NOMO-1 (cell line): Measurements from ENCODE around the gene CNBP.

ENCODE experiments used
- DNase-seq, 2 experiments: peaks; one replicate each; lab custom pipeline; 2025; ENCODE audit not compliant: unreplicated experiment in 2 of 2; lab: John Stamatoyannopoulos, UW

Gene CNBP

GRCh38 chr3:129132097-129132866 is 51.4 kb downstream of the CNBP start:
- DNase-seq: no peak

DNA sequence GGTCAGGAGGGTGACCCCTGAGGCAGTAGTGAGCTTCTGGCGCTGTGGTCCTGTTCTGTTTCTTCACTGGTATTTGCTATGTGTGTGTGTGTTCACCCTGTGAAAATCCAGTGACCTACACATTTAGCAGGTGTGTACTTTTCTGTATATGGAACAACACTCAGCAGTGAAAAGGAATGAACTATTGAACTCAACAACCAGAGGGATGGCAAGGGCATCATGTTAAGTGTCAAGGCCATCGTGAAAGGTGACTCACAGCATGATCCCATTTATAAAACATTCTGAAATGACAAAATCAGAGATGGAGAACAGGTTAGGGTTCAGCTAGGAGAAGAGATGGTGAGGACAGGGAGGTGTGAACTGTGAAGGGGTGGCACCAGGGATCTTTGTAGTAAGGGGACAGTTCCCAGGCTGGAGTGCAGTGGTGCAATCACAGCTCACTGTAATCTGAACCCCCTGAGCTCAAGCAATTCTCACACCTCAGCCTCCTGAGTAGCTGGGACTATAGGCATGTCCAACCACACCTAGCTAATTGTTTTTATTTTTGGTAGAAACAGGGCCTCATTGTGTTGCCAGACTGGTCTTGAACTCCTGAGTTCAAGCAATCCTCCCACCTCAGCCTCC is 52.1 kb downstream of the CNBP start:
- no peak for DNase-seq

GRCh38 chr3:129130291-129130813 is 53.3 kb downstream of the CNBP start:
- DNase-seq: no peak

GRCh38 chr3:129128357-129129155 is 55.1 kb downstream of the CNBP start:
- no peak for DNase-seq

DNA sequence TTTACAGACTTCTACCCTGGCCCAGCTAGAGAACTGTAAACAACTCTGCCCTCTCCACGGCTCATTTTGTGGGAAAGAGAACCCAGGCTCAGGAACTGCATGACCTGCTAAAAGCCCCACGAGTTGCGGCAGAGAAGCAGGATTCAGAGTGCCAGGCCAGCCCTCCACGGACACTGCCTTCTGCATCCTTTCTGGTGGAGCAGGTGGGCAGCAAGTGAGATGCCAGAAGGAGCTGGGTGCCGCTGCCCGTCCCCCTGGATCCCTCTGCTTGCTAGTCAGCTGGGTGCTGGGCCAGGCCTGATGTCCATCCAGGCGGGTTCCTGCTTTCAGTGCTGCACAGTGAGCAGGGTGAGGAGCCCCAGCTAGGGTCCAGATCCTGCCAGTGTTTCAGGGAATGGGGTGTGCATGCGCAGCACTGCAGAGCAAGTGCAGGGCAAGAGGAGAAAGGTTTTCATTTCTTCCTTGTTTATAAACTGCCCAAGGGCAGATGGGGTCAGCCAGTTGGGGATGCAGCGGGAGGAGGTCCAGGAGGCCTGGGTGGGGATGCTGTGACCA is 56.9 kb downstream of the CNBP start:
- DNase-seq: no peak

DNA sequence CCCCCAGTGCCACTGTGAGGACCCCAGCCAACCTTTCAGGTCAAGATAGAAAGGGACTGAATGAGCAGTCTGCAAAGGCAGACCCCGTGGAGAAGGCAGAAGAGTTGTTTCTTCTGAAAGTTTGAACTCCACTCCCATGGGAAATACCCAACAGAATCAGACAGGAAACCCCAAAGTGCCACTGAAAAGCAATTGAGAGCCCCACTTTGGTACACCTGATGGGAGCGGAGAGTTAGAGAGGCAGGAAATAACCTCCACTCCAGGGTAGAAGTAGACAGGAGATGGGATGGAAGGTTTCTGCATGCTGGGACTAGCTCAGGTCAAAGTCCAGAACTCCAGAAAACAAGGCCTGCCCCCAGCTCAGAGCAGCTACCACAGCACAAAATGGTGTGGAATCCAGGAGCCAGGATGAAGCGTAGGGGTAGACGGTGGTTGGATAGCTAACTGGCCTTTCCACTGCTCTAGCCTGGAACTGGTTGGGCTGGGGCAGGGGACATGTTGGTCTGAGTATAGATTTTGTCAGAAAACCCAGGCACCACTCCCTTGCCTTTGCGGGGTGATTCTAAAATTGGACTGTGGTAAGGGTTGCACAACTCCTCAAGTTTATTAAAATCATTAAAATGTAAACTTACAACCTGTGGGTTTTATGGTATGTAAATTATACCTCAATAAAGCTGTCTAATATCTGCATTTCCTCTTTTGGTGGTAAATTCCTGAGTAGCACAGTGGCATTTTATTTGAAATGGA is 60.2 kb downstream of the CNBP start:
- peak; percentile 87 to 98 for DNase-seq

DNA sequence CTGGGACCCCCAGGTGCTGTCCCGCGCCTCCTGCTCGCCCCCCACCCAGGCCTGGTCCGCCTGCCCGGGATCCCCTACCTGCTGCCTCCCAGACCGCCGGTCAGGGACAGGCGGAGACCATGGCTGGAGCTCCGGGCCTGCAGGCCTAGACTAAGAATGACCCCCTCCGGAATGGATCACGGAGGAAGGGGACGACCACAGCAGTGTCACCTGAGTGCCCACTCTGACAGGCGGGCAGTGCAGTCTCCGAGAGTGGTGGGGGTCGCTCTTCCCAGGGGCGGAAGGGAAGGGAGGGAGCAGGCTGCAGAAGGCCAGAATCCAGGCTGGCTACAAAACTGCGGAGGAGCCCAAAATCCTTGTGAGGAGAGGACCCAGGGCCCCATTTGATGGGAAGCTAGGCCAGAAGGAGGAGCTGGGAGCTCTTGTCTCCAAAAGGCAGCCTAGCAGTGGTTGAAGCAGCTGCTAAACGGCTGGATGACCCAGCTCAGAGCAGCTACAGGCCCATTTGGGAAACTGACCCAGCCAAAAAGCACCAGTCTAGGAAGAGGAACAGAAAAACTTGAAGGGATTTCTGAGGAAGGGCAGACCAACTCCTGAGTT is 61.2 kb downstream of the CNBP start:
- DNase-seq: peak in 1 of 2 experiments; percentile 9

DNA sequence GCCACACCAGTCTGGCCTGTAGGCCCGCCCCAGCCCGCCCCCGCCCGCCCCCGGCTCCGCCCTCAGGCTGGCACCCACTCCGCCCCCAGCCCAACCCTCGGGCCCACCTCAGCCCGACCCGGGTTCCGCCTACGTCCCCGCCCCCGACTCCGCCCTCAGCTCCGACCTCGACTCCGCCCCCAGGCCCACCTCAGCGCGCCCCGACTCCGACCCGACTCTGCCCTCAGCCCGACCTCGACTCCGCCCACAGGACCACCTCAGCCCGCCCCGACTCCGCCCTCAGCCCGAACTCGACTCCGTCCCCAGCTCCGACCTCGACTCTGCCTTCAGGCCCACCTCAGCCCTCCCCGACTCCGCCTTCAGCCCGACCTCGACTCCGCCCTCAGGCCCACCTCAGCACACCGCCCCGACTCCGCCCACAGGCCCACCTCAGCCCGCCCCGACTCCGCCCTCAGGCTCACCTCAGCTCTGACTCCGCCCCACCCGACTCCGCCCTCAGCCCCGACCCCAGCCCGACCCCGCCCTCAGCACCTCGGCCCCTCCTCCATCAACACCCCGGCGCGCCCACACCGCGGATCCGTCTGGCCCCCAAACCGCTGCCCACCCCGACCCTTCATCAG is 61.8 kb downstream of the CNBP start, which contains the start of gene RAB43:
Gene RAB43 (minus strand): TSS at position 13 of the 620 bp plus-strand sequence. CDS start 315 bp downstream, outside the sequence.
- DNase-seq: peak; percentile 38 to 71

DNA sequence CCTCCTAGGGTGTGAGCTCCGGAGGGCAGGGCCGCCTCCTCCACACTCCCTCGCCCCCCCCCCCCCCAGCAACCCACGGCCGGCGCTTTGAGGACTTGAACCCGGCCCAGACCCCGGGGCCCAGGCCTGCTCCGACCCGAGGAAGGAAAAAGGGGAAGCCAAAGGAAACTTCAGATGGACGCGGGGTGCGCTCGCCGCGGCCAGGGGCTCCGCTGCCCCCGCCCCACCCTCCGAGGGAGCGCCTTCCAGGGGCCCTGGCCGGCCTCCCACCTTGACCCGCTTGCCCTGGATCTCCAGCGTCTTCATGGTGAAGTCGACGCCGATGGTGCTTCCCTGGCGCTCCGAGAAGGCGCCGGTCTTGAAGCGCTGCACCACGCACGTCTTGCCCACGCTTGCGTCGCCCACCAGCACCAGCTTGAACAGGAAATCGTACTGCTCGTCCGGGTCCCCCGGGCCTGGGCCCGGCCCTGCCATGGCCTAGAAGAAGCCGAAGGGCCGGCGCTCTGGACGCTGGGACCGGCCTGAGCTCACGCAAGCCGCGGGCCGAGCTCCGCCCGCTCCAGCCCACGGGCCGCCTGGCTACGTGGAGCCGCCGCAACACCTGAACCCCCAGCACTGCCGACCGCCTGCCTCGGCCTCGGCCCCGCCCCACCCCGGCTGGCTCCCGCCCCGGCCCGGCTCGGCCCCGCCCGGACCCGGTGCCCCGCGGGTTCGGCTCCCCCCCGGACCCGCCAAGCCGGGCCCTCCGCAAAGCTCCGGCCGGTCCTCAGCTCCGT is 62.5 kb downstream of the CNBP start:
- peak; percentile 46 to 56 for DNase-seq

DNA sequence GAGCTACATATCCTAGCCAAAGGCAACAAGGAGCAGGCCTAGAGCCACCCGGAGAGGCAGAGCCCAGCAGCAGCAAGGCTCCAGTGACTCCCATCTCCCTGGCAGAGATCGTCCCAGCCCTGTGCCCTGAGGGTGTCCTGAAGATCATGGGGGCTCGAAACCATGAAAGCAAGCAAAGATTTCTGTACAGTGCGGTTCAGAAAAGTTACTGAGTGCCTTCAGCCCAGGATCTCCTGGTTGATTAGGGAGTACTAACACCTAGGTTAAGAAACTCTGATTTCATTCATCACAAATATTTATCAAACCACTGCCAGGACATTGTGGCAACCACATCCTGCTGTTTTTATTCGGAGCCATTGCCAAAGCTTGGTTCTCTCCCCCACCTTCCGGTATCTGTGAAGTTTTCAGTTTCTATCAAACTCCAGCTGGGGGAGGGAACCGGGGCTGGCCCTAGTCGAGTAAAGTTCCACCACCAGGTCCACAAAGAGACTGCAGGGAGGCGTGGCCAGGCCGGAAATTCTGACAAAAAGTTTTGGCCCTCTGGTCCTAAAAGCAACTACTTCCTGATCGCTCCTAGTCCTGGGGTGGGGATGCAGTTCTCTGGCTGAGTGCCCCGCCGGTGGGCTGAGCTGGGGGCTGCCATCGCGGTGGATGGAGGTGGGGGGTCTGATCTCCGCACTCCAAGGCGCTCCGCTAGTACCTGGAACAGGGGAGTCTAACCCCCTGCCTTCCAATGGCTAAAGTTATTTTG is 63.3 kb downstream of the CNBP start:
- peak; percentile 100 for DNase-seq

DNA sequence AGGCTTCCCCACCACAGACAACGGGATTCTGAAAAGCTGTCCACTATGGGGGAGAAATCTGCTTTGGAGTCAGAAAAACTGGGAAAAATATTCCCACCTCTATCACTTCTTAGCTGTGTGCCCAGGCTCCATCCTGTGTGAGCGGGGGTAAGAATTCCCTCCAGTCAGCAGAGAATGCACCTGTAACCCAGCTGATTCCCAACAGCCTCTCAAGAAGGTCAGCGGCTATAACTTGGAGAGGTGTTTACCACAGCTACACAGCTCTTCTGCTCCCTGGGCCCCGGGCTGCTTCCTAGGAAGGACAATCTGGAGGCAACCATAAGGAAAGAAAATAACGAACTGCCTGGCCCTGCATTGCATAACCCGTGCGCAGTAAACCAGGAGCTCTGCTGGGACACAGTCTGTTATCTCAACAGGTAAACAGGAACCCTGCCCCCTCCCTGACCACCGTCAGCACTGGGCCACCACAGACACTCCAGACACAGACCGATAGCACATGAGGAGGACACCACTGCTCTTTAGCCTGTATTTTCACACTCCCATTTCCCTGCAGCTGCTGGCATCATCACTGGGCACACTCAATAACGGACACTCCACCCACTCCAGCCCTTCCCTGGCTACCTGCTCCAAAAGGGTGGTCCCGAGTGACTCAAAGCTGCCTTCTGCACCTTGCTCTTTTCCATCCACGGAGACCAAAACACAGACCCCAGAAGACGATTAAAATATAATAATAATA is 64.2 kb downstream of the CNBP start:
- DNase-seq: no peak

- DNase-seq: no peak
Observed at GRCh38 chr3:129118745-129119144, 65.0 kb downstream of the CNBP start.
